Stimulated activated naive CD8-positive, alpha-beta T cell treated with anti-CD3 and anti-CD28 coated beads, Interleukin-15, amount 100 ng/mL, for 72 hours (primary cell): Measurements from ENCODE around the gene PTHLH.

Experiments used
- ATAC-seq: fragments of 150-1000 bp; cut with Tn5 transposase; 2 replicates; pipeline ENCODE4 v1.10.0; 2021; ENCODE audit warnings: mild to moderate bottlenecking, moderate library complexity
- DNase-seq, 2 donors: peaks; one replicate each; pipeline ENCODE4 v3.0.0; 2021 to 2022
- H3K27ac Mint-ChIP-seq, 2 donors: one replicate each; pipeline ENCODE4 v1.8.0; 2022; ENCODE audit warnings: mild to moderate bottlenecking in 2 of 2, mixed read lengths in 2 of 2, moderate library complexity in 2 of 2
- H3K27me3 Mint-ChIP-seq: one replicate; pipeline ENCODE4 v1.8.0; 2022; ENCODE audit warnings: mixed read lengths
- H3K4me1 Mint-ChIP-seq: one replicate; pipeline ENCODE4 v1.8.0; 2022; ENCODE audit warnings: mild to moderate bottlenecking, mixed read lengths
- H3K4me3 Mint-ChIP-seq, 2 donors: one replicate each; pipeline ENCODE4 v1.8.0; 2022; ENCODE audit warnings: mild to moderate bottlenecking in 2 of 2, mixed read lengths in 2 of 2, moderate library complexity in 1 of 2
- H3K9me3 Mint-ChIP-seq, 2 donors: one replicate each; pipeline ENCODE4 v1.8.0; 2022; ENCODE audit warnings: mixed read lengths in 2 of 2

The PTHLH gene

DNA sequence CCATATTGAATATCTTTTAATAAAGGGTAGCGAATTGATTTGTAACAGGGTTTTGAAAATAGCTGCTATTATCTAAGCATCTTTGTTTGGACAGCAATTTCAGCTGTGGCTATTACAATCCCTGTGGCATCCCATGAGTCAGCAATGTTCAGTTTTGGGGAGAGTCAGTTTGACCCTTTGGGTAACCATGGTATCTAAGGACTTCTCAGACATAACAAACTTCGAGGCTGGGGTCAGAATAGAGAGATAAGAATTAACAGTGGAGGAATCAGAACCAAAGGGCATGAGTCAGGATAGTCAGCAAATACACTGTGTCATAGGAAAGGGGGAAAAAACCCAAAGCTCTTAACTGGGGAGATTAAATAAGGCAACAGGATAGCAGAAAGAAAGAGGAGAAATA, 11.7 kb upstream of the PTHLH start:
- H3K27ac Mint-ChIP-seq: no peak overlapping the region
- ATAC-seq (no peak), DNase-seq (no peak)
- no peaks in the 10 kb centered on the region for H3K4me1 Mint-ChIP-seq
- no peak overlapping the region for H3K4me3 Mint-ChIP-seq
- H3K9me3 Mint-ChIP-seq: peaks cover 0 to 6% of the 10 kb centered on the region in 2 donors
- H3K27me3 Mint-ChIP-seq: peaks cover 37% of the 10 kb centered on the region

DNA sequence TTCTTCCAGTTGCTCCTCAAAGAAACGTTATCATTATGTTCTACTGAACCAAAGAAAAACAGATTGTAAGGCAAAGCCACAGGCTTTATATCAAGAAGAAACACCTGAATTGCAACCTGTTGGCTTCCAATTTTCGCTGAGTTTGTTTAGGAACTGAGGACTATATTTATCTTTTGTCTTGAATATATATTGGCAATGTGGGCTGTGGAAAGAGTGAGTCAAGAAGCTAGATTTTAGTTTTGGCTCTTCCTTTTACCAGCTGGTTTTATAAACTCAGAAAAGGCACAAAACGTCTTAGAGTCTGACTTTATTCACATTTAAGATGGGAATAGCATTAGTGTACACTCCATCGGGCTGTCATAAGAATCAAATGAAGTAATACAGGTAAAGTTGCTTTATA, 10.4 kb upstream of the PTHLH start:
- peaks cover 40% of the 10 kb centered on the region for H3K27me3 Mint-ChIP-seq
- no peak for DNase-seq
- no peak overlapping the region for H3K27ac Mint-ChIP-seq
- H3K4me3 Mint-ChIP-seq: no peak overlapping the region
- no peaks in the 10 kb centered on the region for H3K4me1 Mint-ChIP-seq
- ATAC-seq: no peak
- peaks cover 0 to 6% of the 10 kb centered on the region in 2 donors for H3K9me3 Mint-ChIP-seq

DNA sequence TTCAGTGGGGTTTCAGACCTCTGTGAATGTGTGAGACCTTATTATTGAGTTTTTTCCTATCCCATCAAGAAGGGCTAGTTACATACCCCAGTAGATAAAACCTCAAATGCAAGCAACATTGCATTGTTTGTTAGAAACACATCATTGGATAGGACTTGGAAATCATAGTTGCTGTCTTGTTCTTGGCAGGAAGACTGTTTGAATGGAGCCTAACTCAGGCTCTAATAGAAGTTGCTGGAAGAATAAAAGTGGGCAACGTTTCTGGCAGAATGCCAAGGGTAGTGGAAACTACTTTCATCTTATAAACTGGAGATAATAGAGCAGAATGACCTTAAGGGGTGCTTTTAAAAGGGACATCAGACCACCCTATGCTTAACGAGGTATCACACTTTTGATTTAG, 9.9 kb upstream of the PTHLH start:
- H3K9me3 Mint-ChIP-seq: peaks cover 0 to 6% of the 10 kb centered on the region in 2 donors
- H3K4me3 Mint-ChIP-seq: no peak overlapping the region
- H3K27me3 Mint-ChIP-seq: peaks cover 41% of the 10 kb centered on the region
- H3K27ac Mint-ChIP-seq: no peak overlapping the region
- H3K4me1 Mint-ChIP-seq: no peaks in the 10 kb centered on the region
- ATAC-seq: no peak
- no peak for DNase-seq

DNA sequence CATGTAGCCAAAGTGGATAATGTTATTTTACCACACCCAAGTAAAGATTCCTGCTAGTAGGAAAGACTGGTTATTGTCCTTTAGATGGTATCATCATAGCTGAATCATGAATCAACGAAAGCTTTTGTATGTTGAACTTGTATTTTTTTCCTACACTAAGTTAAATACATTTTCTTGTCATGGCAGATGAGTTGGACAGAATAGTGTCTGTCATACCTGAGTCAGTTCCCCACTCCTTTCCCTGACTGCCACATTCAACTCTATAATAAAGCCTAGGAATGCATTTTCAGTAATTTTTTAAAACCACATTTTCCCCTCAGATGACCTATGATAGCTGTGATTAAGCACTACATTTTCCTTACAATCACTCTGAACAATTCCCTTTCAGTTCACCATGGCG, 9.3 kb upstream of the PTHLH start:
- no peak for DNase-seq
- ATAC-seq: no peak
- peaks cover 44% of the 10 kb centered on the region for H3K27me3 Mint-ChIP-seq
- peaks cover 0 to 6% of the 10 kb centered on the region in 2 donors for H3K9me3 Mint-ChIP-seq
- no peak overlapping the region for H3K4me3 Mint-ChIP-seq
- H3K27ac Mint-ChIP-seq: no peak overlapping the region
- H3K4me1 Mint-ChIP-seq: no peaks in the 10 kb centered on the region

DNA sequence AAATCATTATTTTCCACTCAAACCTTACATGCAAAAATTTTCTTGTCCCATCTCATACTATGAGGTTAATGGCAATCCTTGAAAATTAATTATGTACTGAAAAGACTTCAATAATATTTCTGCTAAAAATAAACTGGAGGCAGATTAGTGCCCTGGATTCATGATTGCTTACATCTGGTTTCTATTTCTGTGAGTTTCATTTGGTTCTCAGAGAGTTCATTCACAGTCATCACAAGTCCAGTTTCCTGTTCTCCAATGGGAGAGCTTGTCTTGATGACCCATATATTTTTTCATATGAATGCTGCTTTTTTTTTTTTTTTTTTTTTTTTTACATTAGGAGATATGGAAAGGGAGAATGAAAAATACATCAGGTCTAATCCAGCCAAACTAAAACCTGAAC, 6.6 kb upstream of the PTHLH start:
- peaks cover 71% of the 10 kb centered on the region for H3K27me3 Mint-ChIP-seq
- peaks cover 0 to 6% of the 10 kb centered on the region in 2 donors for H3K9me3 Mint-ChIP-seq
- peaks cover 18% of the 10 kb centered on the region for H3K4me1 Mint-ChIP-seq
- H3K27ac Mint-ChIP-seq: no peak overlapping the region
- DNase-seq (no peak), ATAC-seq (no peak)
- H3K4me3 Mint-ChIP-seq: no peak overlapping the region

DNA sequence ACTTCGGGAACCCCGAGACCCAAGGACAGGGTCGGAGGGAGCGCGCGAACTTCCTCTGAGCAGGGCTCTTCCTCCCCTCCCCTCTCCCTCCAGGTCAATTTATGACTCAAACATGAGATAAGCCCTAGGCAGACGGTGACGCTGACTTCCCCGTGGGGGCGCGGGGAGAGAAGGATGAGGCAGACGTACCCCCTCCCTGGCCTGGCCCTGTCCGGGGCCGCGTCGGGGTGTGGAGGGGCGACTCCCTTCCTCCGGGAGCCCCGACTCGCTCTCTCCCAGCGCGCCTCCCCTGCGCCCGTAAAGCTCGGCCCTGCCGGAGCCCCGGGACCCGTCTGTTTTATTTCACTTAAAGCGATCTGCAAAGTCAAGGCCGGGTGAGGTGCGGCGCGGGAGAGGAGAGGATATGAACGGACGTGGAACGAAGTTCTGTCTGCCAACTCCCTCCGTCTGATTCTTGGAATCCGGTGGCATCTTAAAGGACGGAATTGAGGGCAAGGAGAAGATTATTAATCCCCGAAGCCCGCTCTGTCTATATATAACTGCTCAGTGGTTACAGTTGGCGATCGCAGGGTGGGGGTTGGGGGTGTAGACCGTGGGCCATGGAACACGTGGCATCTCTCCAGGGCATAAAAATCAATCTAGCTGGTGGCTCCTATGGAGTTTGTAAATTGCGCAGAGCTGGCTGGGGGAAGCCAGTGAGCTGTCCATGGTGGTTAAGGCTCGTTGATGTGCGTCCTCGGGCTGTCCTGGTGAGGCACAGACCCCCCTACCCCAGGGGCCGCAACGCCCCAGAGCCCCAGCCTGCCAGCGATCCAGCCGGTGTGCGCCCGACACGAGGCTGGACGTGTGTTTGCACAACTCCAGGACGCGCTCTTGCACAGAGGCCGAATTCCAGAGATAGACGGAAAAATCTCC, 2.9 kb upstream of the PTHLH start:
- H3K27me3 Mint-ChIP-seq: peaks cover 93% of the 10 kb centered on the region
- DNase-seq: peak in 1 of 2 donors; percentile 16
- no peaks in the 10 kb centered on the region for H3K9me3 Mint-ChIP-seq
- peak overlapping the region; percentile 71 to 72 for H3K4me3 Mint-ChIP-seq
- peaks cover 37% of the 10 kb centered on the region for H3K4me1 Mint-ChIP-seq
- no peak overlapping the region for H3K27ac Mint-ChIP-seq
- peak; percentile 66 for ATAC-seq

DNA sequence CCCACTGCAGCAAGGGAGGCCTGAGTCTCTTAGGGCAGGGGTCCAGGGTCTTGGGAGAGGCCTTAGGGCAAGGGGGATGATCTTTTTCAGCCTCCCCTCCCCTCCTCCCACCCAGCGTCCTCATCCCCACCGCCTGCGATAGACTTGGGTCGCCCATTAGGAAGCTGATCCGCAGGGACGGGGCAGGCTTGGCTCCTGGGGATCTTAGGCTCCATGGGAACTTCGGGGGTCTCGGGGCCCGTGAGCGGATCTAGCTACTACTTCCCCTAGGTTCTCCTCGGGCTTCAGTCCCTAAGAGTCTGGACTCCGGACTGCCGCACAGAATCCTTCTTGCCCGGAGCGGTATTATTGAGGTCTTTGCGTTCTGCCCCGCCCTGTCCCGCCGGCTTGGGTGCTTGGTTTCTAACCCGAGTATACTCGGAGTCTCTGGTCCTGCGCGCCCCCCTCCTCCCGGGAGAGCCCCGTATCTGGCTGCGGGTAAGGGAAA, 2.2 kb upstream of the PTHLH start:
- H3K27ac Mint-ChIP-seq: no peak overlapping the region
- ATAC-seq: peak; percentile 18
- H3K9me3 Mint-ChIP-seq: no peaks in the 10 kb centered on the region
- H3K4me1 Mint-ChIP-seq: peaks cover 41% of the 10 kb centered on the region
- DNase-seq: peak in 1 of 2 donors; percentile 13
- H3K4me3 Mint-ChIP-seq: peak overlapping the region; percentile 71 to 72
- peaks cover 93% of the 10 kb centered on the region for H3K27me3 Mint-ChIP-seq

DNA sequence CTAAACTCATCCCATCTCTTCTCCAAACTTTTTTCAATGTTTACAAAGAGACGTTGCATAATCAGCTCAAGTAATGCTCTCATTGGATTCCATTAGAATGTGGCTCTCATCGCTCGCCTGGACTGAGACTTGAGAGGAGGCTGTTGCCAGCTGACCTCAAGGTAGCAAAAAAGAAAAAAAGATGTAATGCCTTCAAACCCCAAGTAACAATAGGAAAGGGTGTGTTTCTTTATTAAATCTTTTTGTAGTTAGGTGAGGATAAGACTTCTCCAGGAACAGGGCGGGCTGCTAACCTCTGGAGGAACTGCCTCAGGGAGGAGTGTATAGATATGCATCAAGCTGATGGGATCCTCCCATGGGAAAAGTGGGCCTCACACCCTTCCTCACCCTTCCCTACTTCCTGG, 956 bp upstream of the PTHLH start:
- DNase-seq (no peak), ATAC-seq (no peak)
- no peaks in the 10 kb centered on the region for H3K9me3 Mint-ChIP-seq
- H3K4me3 Mint-ChIP-seq: no peak overlapping the region
- peaks cover 97% of the 10 kb centered on the region for H3K27me3 Mint-ChIP-seq
- H3K27ac Mint-ChIP-seq: no peak overlapping the region
- H3K4me1 Mint-ChIP-seq: peaks cover 52% of the 10 kb centered on the region

DNA sequence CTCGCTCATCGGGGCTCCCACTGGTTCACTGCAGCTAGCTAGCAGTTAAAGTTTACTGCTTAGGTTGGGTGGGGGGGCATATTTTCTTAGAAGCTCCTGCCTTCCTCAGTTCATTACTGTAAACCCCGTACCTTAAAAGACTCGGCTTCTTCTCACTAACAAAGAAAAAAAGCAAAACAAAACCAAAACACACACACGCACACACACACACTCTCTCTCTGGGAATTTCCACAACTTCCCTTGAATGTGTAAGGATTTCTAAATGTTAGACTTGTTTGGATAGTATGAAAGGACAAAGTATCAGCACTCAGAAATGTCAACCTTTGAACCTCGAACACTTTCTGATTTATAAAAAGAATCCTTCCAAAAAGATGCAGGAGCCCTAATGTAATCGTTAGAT, 927 bp downstream of the PTHLH start:
- ATAC-seq (no peak), DNase-seq (no peak)
- peak overlapping the region; percentile 39 to 65 for H3K4me3 Mint-ChIP-seq
- H3K4me1 Mint-ChIP-seq: peaks cover 52% of the 10 kb centered on the region
- no peaks in the 10 kb centered on the region for H3K9me3 Mint-ChIP-seq
- H3K27ac Mint-ChIP-seq: no peak overlapping the region
- peaks cover 100% of the 10 kb centered on the region for H3K27me3 Mint-ChIP-seq

DNA sequence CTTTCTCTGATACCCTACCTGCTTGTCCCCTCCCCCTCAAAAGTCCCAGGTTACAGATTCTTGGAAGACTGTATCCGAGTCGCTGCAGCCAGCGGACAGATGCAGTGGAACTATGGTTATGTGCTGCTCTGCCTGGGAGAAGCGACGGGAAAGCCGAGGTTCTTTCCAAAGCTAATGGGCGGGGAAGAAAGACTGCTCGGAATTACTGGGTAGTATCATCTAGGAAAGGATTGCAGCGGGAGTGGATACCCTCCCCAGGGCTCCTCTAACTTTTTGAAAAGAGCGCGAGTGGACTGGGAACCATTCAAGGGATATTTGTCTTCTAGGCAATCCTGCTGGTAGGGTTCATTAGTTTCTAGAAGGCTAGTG, 1.4 kb downstream of the PTHLH start:
- peaks cover 52% of the 10 kb centered on the region for H3K4me1 Mint-ChIP-seq
- H3K27me3 Mint-ChIP-seq: peaks cover 99% of the 10 kb centered on the region
- no peaks in the 10 kb centered on the region for H3K9me3 Mint-ChIP-seq
- DNase-seq: no peak
- H3K27ac Mint-ChIP-seq: no peak overlapping the region
- peak overlapping the region; percentile 56 to 65 for H3K4me3 Mint-ChIP-seq
- no peak for ATAC-seq

DNA sequence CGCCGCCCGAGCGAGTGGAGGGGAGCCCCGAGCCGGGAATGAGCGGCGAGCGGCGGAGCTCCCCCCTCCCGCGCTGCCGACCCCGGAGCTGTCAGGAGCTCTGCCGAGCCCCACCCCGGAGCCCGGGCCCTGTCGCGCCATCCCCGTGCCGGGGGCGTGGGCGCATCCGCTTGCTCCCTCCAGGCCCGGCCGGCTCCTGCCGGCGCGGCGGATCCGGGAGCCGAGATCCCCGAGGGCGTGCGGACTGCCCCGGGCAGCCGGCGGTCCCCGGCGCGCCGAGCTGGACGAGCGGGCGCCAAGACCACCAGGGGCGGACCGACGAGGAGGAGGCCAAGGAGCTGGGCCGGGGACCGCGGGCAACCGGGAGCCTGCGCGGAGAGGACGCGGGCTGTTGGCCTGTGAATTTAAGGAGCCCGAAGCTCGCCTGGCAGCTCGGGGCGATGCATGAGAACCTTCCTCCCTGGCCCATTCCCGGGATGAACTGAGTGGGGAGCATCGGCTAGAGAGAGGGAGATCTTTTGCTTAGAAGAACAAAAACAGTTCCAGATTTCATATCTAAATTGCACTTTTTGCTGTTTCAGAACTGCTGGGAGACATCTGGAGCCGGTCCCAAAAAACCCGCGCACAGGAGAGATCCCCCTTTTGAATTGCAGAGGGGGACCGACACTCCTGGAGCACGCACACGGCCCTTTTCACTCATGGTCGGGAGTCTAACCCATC, 2.0 kb downstream of the PTHLH start:
- H3K4me1 Mint-ChIP-seq: peaks cover 47% of the 10 kb centered on the region
- ATAC-seq (peak; percentile 43), DNase-seq (peak in 1 of 2 donors; percentile 36)
- no peaks in the 10 kb centered on the region for H3K9me3 Mint-ChIP-seq
- H3K27ac Mint-ChIP-seq: no peak overlapping the region
- H3K27me3 Mint-ChIP-seq: peaks cover 99% of the 10 kb centered on the region
- H3K4me3 Mint-ChIP-seq: peak overlapping the region; percentile 56 to 65

DNA sequence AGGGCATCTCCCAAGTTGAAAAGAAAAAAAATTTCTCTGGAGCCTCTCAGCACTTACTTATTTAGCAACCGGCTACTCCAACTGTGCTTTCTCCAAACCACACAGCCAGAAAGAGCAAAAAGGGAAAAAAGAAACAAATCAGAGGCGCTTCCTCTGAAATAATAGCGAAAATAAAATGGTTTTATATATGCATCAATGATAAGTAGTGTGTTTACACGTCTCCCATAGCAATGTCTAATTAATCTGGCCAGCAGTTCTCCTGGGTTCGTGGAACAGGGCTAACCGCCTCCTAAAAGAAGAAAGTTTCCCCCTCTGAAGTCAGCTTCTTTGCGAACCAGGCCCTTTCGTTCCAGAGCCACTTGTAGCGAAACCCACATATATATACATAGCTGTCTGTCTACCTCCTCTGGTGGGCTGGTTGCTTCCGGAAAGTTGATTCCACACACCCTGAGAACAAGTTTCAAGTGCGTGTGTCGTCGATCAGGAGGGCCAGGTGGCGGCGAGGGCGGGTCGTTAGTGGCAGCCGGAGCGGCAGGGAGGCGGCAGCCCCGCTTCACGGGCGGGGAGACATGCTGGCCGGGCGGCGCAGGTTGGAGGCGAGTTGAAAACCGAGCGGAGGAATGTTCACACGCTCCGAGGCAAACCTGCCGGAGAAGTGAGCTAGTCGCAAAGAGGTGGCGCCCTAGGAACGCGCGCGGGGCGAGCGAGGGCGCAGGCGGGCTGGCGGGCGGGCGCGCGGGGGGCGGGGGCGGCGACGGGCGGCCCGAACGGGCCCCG, 2.7 kb downstream of the PTHLH start:
- H3K4me1 Mint-ChIP-seq: peaks cover 39% of the 10 kb centered on the region
- ATAC-seq: peak; percentile 85
- peak overlapping the region in 1 of 2 donors; percentile 51 for H3K27ac Mint-ChIP-seq
- H3K4me3 Mint-ChIP-seq: peak overlapping the region; percentile 80 to 84
- H3K27me3 Mint-ChIP-seq: peaks cover 99% of the 10 kb centered on the region
- DNase-seq: peak; percentile 72 to 73
- H3K9me3 Mint-ChIP-seq: no peaks in the 10 kb centered on the region

DNA sequence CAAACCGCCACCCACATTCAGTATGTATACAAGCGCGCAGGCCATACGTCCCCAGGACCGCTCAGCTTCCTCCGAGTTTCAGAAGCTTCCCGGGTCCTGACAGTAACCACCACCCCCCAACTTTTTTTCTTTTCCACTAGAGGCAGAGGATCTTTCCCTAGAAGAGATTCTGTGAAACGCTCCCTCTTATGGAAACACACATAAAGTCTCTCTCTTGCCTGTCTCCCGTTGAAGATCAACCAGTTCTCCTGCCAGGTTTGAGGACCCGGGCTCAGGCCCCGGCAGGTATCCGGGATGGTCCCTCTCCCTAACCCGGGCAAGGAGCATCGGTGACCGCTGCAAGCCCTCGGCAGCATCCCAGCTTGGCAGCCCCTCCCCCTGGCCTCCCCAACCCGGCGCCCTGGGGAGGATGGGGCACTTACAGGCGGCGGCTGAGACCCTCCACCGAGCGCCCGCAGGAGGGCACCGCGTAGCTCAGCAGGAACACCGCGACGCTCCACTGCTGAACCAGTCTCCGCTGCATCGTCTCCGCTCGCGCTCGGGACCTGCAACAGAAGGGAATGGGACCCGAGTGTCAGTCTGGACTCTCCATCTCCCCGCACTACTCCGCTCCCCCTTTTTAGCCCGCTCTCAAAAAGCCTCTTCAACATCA, 3.4 kb downstream of the PTHLH start:
- Mint-ChIP-seq H3K27ac (no peak overlapping the region), H3K27me3 (peaks cover 99% of the 10 kb centered on the region), H3K9me3 (no peaks in the 10 kb centered on the region), H3K4me3 (peak overlapping the region; percentile 80 to 84), H3K4me1 (peaks cover 34% of the 10 kb centered on the region)
- peak; percentile 10 for ATAC-seq
- no peak for DNase-seq

DNA sequence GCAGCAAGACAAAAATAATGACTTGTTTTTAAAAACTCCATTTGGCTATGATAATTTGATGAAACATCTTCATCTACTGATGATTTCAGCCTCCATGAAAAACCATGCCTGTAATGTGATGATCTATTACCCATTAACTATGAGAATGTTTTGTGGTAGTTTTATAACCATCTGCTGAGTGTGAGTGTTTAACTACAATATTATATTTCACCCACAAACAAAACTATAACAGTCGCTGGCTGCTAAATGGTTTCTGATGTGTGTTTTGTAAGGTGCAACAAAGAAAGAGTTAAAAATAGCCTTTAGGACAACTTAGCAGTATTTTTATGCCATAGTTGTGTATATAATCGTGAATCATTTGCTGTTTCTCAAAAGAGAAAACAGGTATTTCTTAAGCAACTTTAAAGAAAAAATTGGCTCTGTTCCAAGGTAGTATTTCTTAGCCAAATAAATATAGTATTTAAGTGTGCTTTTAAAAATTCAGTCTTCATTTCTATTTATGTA, 4.9 kb downstream of the PTHLH start:
- Mint-ChIP-seq H3K4me1 (peaks cover 28% of the 10 kb centered on the region), H3K4me3 (no peak overlapping the region), H3K27me3 (peaks cover 99% of the 10 kb centered on the region), H3K27ac (no peak overlapping the region), H3K9me3 (no peaks in the 10 kb centered on the region)
- DNase-seq (no peak), ATAC-seq (no peak)

DNA sequence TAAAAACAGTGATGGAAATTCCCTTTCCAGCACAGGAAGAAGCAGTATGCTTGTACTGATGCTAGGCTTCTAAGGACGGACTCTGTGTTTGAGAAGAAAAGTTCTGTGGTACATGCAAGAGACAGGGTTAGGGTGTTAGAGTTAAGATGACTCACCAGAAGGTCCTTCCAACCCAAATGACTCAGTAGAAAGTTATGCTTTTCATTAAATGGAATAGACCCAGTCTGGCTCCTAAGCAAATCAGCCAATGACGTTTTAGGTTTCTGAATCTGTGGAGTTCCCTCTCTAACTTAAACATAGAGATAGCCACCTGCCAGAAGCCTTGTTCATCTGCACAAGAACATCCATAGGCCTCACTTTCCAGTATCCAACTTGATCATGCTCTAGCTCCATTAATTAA, 5.7 kb downstream of the PTHLH start:
- DNase-seq: no peak

More for the DNA sequence above, 5.7 kb downstream of the PTHLH start:
- peaks cover 28% of the 10 kb centered on the region for H3K4me1 Mint-ChIP-seq
- H3K27ac Mint-ChIP-seq: no peak overlapping the region
- H3K27me3 Mint-ChIP-seq: peaks cover 94% of the 10 kb centered on the region
- peak; percentile 62 for ATAC-seq
- no peaks in the 10 kb centered on the region for H3K9me3 Mint-ChIP-seq
- no peak overlapping the region for H3K4me3 Mint-ChIP-seq
